Colonic mucosa (tissue), 4 donors: ENCODE data around the gene C6orf89. TPM values are rescaled to one million over a fixed set of nuclear protein-coding genes. Genes with fewer than 3 reads are reported as not detected.
A peak's percentile ranks its signal among the peaks of the same experiment; 100 is the strongest.

Experiments used
- DNase-seq: peaks from one replicate; pipeline ENCODE4 v3.0.0-alpha.2; 2020
- H3K27ac ChIP-seq: fragments of 200-600 bp; one replicate; pipeline ENCODE4 v1.8.0; 2021
- H3K27me3 ChIP-seq: fragments of 200-600 bp; one replicate; pipeline ENCODE4 v1.8.0; 2021
- H3K36me3 ChIP-seq: fragments of 200-600 bp; one replicate; pipeline ENCODE4 v1.8.0; 2021
- H3K4me1 ChIP-seq: fragments of 200-600 bp; one replicate; pipeline ENCODE4 v1.8.0; 2021; ENCODE audit warnings: mild to moderate bottlenecking
- H3K4me3 ChIP-seq: fragments of 200-600 bp; one replicate; pipeline ENCODE4 v1.8.0; 2021
- H3K9ac ChIP-seq, 2 donors: one replicate each; pipeline ENCODE4 v1.7.0; 2013; ENCODE audit warnings: control low read depth in 2 of 2, low read depth in 2 of 2, low read length in 2 of 2
- H3K9me3 ChIP-seq: fragments of 200-600 bp; one replicate; pipeline ENCODE4 v1.8.0; 2021
- CTCF ChIP-seq: fragments of 200-600 bp; IDR thresholded peaks from one replicate; pipeline ENCODE4 v1.8.0; 2022; ENCODE audit warnings: antibody characterized with exemption, mild to moderate bottlenecking
- intact Hi-C: fragments of 100-400 bp; cut with DNase I; formaldehyde crosslinking; loops from one replicate; pipeline ENCODE4 v1.14.1; 2022
- total RNA-seq, 2 donors: library from RNA; stranded (reverse); fragmentation: NEBNext Ultra II Directional in 1 of 2; extraction: Animal tissue kit (Norgen Biotek cat#: 25700) in 1 of 2; gene quantifications; one replicate each; pipeline ENCODE4 v1.2.1, GENCODE V29; 2021
- donor health status: healthy.
- donor health status: DM: no; HTN: no; CAD: no.
- donor health status: DM: no; HTN: no; CAD: no.

The C6orf89 gene
- total RNA-seq, 2 donors from 2014 or later, result 46.3 to 49.5 TPM

- no peak for TF ChIP-seq CTCF
- Histone ChIP-seq H3K4me1 (peaks cover 9% of the 10 kb centered on the region), H3K27ac (no peak overlapping the region), H3K36me3 (no peaks in the 10 kb centered on the region), H3K9ac (no peak overlapping the region), H3K9me3 (no peaks in the 10 kb centered on the region), H3K4me3 (no peak overlapping the region), H3K27me3 (no peaks in the 10 kb centered on the region)
- no peak for DNase-seq
- intact Hi-C loops, result no loop called here
Observed at GRCh38 chr6:36871686-36872085, 14.1 kb upstream of the C6orf89 start.

GRCh38 chr6:36873115-36873514 lies 12.6 kb upstream of the C6orf89 start:
- no peak overlapping the region for H3K4me3 ChIP-seq
- peaks cover 9% of the 10 kb centered on the region for H3K4me1 ChIP-seq
- no peak overlapping the region for H3K9ac ChIP-seq
- no peak for DNase-seq
- H3K27ac ChIP-seq, result no peak overlapping the region
- no peak for TF ChIP-seq CTCF
- no peaks in the 10 kb centered on the region for H3K9me3 ChIP-seq
- intact Hi-C loops, result no loop called here
- no peaks in the 10 kb centered on the region for H3K36me3 ChIP-seq
- H3K27me3 ChIP-seq, result no peaks in the 10 kb centered on the region

- intact Hi-C loops, result no loop called here
- Histone ChIP-seq H3K4me1 (peaks cover 9% of the 10 kb centered on the region), H3K9me3 (no peaks in the 10 kb centered on the region), H3K4me3 (peak overlapping the region; percentile 79), H3K9ac (peak overlapping the region; percentile 74 to 90), H3K27ac (peak overlapping the region; percentile 78), H3K36me3 (no peaks in the 10 kb centered on the region), H3K27me3 (no peaks in the 10 kb centered on the region)
- TF ChIP-seq CTCF, result no peak
- peak; percentile 46 for DNase-seq
Observed at GRCh38 chr6:36873612-36874442, 11.9 kb upstream of the C6orf89 start.

- Histone ChIP-seq H3K27me3 (no peaks in the 10 kb centered on the region), H3K9me3 (no peaks in the 10 kb centered on the region), H3K9ac (peak within 1 kb of the TSS; percentile 74 to 90), H3K36me3 (no peaks in the 10 kb centered on the region), H3K27ac (peak within 1 kb of the TSS; percentile 78), H3K4me1 (peaks cover 9% of the 10 kb centered on the region), H3K4me3 (peak within 1 kb of the TSS; percentile 79)
- no peak for TF ChIP-seq CTCF
- peak; percentile 88 for DNase-seq
- intact Hi-C loops, result no loop called here
Observed at GRCh38 chr6:36874443-36875249, 11.1 kb upstream of the C6orf89 start, which contains the start of gene PPIL1. Gene PPIL1, minus strand, starts transcription at chr6:36874803. Its CDS starts 31 bp downstream, at chr6:36874772.

GRCh38 chr6:36875250-36875633 lies 10.5 kb upstream of the C6orf89 start:
- no peaks in the 10 kb centered on the region for H3K9me3 ChIP-seq
- peak overlapping the region; percentile 78 for H3K27ac ChIP-seq
- H3K36me3 ChIP-seq, result no peaks in the 10 kb centered on the region
- TF ChIP-seq CTCF, result no peak
- peaks cover 9% of the 10 kb centered on the region for H3K4me1 ChIP-seq
- H3K27me3 ChIP-seq, result no peaks in the 10 kb centered on the region
- DNase-seq, result no peak
- intact Hi-C loops, result no loop called here
- peak overlapping the region; percentile 79 for H3K4me3 ChIP-seq
- peak overlapping the region; percentile 74 to 90 for H3K9ac ChIP-seq
